A549 treated with GW870086 at 1 μM for 4 hours (cell line): ENCODE measurements around the gene C19orf47. TPM values are rescaled to one million over a fixed set of nuclear protein-coding genes. Genes with fewer than 3 reads are reported as not detected.

Experiments used
- total RNA-seq: library from RNA; stranded (reverse); fragments of 200-300 nt; extraction: Qiagen RNA extraction; gene quantifications from 5 replicates; pipeline ENCODE4 v1.2.3, GENCODE V29; 2022; ENCODE audit warnings: low read depth

Gene C19orf47
- total RNA-seq = 22.8 to 30.8 TPM (median 28.8 TPM) in 5 replicates

GRCh38 chr19:40348125-40348913 lies at the start of gene C19orf47, which contains the start of gene PLD3:
Gene C19orf47 (minus strand): TSS chr19:40348397. CDS start chr19:40341857, 6,540 bp downstream.
Gene PLD3 (plus strand): TSS chr19:40348695. CDS start chr19:40366484, 17,789 bp downstream.

GRCh38 chr19:40390084-40390742 lies 42.0 kb upstream of the C19orf47 start, which contains the start of gene HIPK4:
Gene HIPK4 (minus strand): TSS chr19:40390181. CDS start chr19:40389902, 279 bp downstream.

GRCh38 chr19:40284501-40285352 lies 63.5 kb downstream of the C19orf47 start, which contains the start of gene AKT2:
Gene AKT2 (minus strand): TSS chr19:40285345. CDS start chr19:40265267, 20,078 bp downstream.

Other genes with a start within 250 kb of the C19orf47 start
- 13.0 to 17.0 TPM (median 16.0 TPM) in 5 replicates for gene MAP3K10, start 157.0 kb downstream of the C19orf47 start, total RNA-seq
- gene TTC9B, start 130.0 kb downstream of the C19orf47 start, total RNA-seq = 0.29 to 0.62 TPM (median 0.48 TPM) in 5 replicates
- 0.13 to 0.23 TPM (median 0.20 TPM) in 4 of 5 replicates, not detected in the other for gene CCNP, start 121.7 kb downstream of the C19orf47 start, total RNA-seq
- gene AKT2, start 63.1 kb downstream of the C19orf47 start, total RNA-seq = 113 to 197 TPM (median 176 TPM) in 5 replicates
- 248 to 259 TPM (median 253 TPM) in 5 replicates for gene PLD3, start 298 bp upstream of the C19orf47 start, total RNA-seq
- gene HIPK4, start 41.8 kb upstream of the C19orf47 start, total RNA-seq = 0.07 to 0.30 TPM (median 0.24 TPM) in 5 replicates
- gene PRX, start 65.0 kb upstream of the C19orf47 start, total RNA-seq = 1.2 to 1.4 TPM (median 1.3 TPM) in 5 replicates
- gene SERTAD1, start 77.6 kb upstream of the C19orf47 start, total RNA-seq = 23.8 to 40.8 TPM (median 30.8 TPM) in 5 replicates
- gene SERTAD3, start 95.9 kb upstream of the C19orf47 start, total RNA-seq = 35.9 to 49.7 TPM (median 45.5 TPM) in 5 replicates
- gene BLVRB, start 117.3 kb upstream of the C19orf47 start, total RNA-seq = 262 to 364 TPM (median 307 TPM) in 5 replicates
- 0.52 to 0.77 TPM (median 0.65 TPM) in 5 replicates for gene SPTBN4, start 118.6 kb upstream of the C19orf47 start, total RNA-seq
- gene SHKBP1, start 228.5 kb upstream of the C19orf47 start, total RNA-seq = 102 to 140 TPM (median 128 TPM) in 5 replicates